Stimulated activated CD4-positive, alpha-beta T cell treated with anti-CD3 and anti-CD28 coated beads, Interleukin-2, amount 100 ng/mL, for 24 hours (primary cell): Measurements from ENCODE around the gene ARHGEF28.

ENCODE experiments used
- DNase-seq, 2 donors: peaks; one replicate each; pipeline ENCODE4 v3.0.0-alpha.2; 2020

Gene ARHGEF28

DNA sequence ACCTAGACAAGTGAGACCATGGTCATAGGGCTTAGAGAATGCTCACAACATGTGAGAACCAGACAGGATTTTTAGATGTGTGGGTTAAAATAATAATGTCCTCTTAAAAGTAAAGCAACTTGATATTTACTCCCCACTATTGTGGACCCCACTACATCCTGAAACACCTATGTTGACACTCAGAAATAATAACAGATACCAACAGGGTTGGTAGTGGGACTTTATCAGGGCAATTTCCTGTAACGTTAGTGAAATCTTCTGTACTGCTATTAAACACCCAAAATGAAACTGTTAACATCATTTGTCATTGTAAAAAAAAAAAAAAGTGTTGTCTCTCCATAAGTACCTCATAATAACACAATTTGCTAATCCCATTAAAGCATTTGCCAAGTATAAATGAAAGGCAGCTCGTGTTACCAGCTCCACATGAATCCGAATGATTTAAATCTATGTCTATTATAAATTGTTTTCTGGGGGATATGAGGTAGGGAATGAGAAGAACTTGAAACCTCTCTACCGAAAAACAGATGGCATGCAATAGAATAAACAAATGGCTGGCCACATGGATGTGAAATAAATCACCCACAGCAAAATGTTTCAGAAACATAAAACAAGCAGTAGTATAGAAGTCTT, 285.9 kb downstream of the ARHGEF28 start:
- no peak for DNase-seq

DNA sequence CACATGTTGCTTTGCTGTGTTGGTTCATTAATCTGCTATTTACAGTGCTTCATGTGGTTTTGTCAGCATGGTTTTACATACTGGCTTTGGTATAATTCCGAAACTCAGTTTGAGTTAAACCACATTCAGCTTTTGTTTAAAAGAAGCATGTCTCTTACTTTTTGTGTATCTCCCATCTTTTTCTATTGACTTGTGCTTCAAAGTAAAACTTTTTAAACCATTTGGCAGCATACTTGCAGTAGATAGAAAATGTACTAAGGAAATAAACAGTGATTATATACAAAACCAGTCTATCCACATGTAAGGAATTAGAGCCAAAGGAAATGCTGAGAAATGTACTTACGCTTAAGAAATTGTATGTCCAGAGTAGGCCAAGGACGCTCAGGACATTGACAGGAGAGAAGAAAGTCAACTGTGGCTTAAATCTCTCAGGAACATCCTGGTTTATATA, 286.9 kb downstream of the ARHGEF28 start:
- DNase-seq, result no peak

DNA sequence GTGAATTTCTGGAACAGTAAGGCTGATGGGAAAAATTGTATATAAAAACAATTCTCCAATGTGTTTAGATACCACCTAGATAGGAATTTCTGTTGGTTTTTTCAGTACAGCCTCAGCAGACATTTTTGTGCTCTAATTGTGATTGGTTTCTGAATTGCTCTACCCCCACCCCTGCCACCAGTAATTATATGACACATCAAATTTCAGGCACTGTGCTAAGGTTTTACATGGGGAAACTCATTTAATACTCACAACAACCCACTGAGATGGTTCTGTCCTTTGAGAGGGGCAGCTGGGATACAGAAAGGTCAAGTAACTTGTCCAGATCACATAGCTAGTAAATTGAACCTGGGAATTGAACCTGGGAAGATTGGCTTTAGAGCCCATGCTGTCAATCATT, 288.0 kb downstream of the ARHGEF28 start:
- DNase-seq, result no peak

DNA sequence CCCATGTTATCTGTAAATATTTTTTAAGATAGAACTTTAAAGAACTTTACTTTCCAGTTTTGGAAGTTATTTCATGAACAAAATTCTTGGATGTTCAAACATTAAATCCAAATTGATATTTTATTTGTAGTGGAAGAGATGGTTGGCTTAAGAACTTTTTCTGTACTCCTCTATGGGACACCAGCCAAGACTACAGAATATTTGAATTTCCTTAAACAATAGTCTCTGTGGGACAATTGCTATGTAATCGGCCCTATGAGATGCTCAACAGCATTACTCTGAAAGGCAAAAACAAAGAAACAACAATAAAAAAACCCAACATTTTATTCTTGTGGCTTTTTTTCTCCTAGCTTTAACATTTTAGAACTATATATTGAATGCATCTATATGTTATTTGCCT, 289.3 kb downstream of the ARHGEF28 start:
- DNase-seq, result no peak

DNA sequence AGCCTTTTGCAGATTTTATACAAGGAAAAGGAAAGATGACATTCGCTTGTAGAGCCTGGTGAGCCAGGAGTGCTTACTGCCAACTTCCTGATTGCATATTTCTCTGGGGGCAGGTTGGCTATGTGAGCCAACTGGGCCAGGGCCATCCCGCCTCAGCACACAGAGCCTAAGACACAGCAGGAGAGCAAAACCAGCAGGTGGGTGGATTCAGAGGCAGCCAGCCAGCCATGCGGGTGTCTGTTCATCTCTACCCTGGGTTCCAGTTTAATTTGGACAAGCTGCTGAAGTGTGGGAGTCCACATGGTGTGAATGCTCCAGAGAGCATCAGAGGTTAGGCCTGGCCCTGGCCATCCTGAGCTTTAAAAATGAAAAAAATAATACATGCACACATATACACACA, 291.4 kb downstream of the ARHGEF28 start:
- DNase-seq, result no peak

DNA sequence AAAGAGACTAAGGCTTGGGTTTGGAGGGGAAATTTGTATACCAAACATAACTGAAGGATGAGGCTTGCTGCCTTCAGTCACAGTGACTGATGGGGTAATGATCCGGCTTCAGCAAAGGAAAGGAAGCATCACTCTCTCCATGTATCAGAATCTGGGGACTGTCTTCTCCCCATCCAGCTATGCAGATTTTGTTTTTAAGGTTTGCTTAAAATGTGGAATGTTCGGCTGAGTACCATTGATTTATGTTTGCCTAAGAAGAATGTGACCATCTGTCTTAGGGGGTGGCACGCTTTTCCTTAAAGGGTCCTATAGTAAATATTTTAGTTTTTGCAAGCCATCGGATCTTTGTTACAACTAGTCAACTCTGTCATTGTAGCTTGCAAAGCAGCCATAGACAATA, 291.9 kb downstream of the ARHGEF28 start:
- DNase-seq, result no peak

DNA sequence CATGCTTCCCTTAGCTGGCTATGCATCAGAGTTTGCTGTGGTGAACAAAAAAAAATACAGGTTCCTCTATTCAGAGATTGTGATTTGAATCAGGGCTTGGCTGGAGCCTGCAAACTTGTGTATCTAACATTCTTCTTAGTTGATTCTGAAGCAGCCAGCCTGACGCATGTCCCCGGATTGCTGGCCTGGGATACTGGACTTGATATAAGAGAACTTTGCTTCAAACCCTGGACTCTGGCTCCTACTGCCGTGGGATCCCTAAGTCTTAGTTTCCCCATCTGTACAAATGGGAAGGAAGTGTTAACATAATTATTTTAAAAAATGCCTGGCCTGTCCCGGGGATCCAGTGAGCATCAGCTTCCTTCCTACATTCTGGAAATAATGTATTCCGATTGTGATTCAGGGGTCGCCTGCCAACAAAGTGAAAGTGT, 292.8 kb downstream of the ARHGEF28 start:
- DNase-seq, result no peak

DNA sequence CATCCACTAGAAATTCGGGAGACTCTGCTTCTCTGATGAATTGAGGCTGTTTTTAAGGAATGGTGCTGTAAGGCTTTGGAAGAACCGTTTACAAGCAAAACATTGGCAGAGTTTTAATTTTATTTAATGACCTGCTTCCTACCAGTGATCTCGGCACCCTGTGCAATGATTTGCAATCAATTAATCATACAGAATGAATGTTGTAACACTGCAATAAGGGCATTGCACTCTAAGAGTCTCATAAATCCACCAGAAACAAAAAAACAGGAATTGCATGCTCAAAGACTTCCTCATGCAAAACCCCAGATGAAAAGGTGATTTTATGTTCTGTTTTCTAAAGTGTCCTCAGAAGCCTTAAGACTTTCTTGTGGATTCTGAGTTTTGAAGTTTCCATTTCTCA, 295.7 kb downstream of the ARHGEF28 start:
- DNase-seq, result no peak

DNA sequence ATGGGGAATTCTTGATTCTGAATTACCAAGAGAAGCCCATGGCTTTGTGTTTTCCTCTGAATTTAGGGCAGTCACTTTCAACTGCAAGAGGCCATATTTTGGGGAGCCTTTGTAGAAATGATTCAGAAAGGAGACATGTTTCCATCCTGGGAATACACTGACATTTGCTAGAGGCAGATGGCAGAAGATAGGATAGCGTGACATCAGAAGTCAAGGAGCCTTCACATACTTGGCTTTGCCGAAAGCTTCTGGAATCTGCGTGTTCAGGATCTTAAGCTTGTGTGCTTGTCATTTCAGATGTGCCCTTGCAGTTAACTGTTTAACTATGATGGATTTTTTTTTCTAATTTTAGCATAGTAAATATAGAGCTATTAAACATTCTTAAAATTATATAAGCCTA, 296.2 kb downstream of the ARHGEF28 start:
- no peak for DNase-seq

DNA sequence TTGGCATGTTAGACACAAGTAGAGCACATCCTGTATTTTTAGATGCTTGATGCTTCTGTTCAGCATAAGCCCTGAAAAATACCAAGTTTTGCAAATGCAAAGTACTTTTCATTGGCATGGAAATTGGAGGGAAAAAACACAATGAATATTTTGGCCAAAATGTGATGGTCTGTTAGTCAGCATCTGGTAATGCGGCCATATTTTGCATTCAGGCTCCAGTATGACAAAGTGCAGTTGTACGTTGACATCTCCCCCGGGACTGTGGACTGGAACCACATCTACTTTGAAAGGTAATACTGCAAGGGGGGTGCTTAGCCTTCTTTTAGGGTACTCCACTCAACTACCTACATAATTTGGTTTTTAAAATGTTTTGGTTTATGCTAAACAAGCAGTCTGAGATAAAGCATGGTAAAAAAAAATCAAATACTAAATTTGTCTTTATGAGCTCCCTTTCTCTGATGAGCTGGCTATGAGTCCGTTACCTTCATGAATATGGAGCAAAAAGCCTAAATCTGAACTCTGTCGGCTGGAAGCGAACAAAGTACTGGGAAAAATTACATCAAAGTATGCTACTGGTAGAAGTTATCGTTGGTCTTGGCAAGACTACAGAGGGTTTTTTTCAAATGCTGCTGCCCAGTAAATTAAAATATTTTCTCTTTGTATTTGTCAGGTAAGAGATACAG, 297.0 kb downstream of the ARHGEF28 start:
- DNase-seq, result no peak

DNA sequence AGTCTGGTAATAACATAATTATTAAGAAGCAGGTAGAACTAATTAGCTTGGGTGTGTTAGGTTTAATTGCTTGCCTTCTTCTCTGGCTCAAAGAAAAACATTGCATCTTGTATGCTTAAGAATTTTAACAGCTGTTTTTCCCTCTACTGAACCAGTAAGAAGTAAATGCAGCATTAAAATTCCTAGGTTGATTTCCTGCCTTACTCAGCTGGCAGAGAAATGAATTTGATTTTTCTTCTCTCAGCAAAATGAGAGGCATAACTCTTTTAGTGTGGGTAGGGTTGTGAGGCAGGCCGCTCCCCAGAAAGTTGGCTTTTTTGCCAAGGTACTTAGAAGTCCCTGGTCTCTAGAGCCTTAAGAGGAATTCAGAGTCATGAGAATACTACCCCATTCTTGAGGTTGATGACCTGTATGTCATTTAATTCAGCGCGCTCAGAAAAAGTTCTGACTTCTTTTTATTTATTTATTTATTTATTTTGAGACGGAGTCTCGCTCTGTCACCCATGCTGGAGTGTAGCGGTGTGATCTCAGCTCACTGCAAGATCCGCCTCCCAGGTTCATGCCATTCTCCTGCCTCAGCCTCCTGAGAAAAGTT, 302.6 kb downstream of the ARHGEF28 start:
- no peak for DNase-seq

DNA sequence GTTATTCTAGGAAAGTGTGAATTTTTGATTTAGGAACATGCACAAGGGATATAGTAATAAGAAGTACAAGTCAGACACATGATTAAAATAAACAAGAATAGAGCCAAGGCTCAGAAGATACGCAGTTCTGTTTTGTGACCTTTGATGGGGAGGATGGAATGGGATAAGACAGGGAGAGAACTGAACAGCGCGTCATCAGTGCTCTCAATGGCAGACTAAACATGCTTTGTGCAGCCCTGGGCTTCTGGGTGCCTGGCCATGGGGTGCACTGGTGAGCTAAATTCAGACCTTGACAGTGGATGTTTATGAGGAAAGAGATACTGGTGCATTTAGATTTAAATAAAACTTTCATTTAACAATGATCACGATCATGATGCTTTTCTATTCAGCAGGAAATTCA, 309.7 kb downstream of the ARHGEF28 start:
- no peak for DNase-seq

DNA sequence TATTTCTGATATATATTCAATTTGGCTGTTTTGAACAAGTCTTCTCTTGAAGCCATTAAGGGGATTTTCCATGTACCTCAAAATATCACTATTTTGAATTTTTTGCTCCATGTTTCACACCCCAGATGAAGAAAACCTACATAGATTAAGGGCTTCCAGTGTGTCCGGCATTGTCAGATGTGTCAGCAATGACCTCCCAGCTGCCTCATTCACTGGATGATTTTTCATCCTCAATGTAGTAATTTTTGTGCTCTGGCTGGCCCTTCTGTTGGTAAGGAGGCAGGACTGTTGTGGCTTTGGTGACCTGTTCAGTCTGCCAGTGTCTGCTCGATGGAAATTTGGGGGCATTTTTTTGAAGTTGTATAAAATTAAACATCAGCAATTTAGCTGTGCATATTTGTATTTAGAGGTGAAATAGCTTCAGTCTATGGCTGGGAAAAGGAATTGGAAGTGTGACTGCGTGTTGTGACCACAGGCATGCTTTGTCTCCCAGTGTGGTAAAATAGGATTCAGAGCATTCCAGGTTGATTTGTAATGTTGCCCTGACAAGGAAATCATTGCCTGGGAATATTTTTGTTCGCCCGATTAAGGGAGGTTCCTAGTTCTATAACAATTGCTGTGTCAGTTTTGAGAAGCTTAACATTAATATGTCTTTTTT, 312.4 kb downstream of the ARHGEF28 start:
- DNase-seq, result no peak

DNA sequence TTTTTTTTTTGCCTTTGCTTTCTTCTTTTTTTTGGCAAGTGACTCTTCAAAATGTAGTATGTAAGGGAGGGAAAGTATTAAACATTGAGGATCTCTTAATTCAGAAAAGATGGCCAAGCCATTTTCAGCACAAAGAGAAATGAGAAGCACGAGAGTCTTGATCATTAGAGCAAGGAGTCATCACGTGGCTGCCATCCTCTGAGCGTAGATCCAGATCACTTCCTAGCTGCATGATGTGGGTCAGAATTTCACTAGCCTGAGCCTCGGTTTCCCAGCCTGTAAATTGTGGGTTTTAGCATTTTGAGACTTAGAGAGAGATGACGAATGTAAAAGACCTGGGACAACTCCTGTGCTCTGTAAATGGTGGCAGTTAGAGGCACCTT, 312.9 kb downstream of the ARHGEF28 start:
- DNase-seq, result no peak

DNA sequence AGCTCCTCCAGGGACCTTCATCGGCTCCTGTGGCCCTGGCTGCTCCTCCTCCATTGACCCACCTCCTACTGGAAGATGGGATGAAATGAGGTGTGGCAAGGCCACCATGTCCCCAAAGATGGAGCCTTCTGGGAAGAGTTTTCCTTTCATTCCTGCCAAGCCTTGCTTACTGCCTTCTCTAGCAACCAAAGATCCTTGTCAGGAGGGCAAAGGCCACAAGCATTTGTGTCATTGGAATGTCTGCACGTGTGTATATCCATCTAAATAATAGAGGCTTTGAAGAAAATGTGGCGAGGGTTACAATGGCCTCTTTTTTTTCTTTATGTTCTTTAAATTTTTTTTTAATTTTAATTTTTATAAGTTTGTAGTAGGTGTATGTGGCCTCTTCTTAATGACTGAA, 313.6 kb downstream of the ARHGEF28 start:
- no peak for DNase-seq

DNA sequence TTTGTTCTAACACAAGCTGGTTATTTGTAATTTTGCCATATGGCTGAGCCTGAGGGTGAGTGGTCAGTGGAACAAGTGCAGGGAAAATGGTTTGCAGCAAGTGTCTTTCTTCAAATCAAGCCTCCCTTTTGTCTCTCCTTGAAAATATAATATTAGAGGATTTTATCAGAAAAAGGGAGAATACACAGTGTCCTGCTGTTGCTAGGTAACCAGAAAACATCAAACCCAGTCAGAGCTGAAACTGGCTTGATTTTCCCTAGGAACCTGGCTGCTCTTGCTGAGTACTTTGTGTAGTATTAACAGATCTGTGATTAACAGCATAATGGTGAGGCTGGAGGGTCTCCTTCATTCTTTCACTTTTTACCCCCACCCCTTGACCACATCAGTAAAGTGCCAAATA, 314.0 kb downstream of the ARHGEF28 start:
- DNase-seq, result no peak

DNA sequence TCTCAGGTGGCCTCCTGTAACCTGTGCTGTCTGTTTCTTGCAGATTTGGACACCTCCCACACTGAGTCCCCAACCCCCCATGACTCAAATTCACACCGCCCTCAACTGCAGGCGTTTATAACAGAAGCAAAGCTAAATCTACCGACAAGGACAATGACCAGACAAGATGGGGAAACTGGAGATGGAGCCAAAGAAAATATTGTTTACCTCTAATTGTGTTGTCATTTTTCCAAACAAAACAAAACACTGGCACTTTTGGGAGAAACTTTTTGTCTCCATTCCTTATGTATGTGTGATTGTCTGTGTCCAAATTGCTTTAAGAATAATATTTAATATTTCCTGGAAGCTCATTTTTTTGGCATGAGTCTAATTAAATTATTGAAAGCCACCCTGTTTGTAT, 314.8 kb downstream of the ARHGEF28 start:
- DNase-seq, result no peak

DNA sequence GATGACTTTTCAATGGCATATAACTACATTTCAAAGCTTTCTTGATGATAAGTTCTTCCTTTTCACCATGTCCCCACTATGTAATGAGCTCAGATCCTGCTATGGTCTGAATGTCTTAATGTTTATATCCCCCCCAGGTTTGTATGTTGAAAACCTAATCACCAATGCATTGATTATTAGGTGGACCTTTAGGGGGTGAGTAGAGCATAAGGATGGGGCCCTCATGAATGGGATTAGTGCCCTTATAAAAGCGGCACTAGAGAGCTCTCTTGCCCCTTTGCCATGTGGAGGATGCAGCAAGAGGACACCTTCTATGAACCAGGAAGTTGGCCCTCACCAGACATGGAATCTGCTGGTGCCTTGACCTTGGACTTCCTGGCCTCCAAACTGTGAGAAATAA, 316.8 kb downstream of the ARHGEF28 start:
- no peak for DNase-seq

DNA sequence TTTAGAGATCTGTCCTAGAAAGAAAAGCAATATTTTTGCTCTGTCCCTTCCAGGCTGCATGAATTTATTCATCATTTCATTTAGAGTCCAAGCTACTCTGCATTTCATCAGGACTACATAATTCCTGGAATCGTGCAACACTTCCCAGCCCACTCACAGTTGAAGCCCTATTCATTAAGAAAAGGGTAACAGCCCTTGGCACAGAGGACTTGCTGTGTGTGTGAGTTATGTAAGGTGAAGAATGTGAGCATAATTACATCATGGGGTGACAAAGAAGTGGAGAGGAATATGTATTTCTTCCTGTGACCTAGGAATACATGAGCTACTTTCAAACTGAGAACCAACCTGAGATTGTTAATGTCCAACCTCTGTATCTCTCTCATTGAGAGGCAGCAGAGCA, 317.4 kb downstream of the ARHGEF28 start:
- no peak for DNase-seq

DNA sequence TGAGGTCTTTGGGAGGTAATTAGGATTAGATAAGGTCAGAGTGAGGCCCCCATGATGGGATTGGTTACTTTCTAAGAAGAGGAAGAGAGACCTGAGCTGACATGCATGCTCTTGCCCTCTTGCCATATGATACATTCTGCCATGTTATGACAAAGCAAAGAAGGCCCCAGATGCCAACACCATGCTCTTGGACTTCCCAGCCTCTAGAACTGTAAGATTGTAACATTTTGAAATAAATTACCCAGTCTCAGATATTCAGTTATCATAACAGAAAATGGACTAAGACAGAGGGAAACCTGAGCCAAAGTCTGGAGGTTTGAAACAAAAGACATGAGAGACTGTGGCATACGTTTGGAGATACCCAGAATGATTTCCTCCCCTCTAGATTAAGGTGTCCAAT, 318.6 kb downstream of the ARHGEF28 start:
- no peak for DNase-seq

DNA sequence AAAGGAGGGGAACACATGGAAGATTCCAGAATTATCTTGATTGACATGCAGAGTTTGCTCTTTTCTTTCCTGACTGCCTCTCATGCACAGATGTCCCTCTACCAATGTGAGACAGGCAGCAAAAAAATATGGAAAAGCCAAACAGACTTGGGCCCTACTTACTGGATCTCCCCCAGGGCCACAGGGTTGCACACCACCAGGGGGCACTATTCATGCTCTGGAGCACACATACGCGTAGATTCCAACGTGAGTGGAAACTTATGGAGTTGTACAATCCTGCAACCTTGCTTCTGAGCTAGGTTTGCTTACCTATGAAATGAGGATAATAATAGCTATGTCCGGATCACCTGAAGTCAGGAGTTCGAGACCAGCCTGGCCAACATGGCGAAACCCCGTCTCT, 319.5 kb downstream of the ARHGEF28 start:
- DNase-seq, result peak; percentile 33 to 38

DNA sequence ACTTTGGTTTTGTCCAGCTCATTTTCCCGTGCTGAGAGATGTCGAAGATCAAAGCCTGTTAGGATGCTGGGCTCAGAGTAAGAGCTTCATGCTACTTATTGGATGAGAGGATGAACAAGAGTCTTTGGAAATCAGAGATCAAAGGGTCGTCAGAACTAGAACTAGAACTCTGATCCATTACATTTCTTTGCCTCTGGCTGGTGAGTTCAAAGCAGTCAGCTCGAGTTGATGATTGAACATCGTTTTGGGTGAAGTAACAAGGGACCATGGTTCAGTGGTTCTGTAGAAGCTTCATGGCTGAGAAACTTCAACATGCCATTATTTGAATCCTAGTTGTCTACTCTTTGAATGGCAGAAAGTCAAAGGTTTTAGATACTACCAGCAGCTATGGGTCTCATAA, 320.3 kb downstream of the ARHGEF28 start:
- no peak for DNase-seq

DNA sequence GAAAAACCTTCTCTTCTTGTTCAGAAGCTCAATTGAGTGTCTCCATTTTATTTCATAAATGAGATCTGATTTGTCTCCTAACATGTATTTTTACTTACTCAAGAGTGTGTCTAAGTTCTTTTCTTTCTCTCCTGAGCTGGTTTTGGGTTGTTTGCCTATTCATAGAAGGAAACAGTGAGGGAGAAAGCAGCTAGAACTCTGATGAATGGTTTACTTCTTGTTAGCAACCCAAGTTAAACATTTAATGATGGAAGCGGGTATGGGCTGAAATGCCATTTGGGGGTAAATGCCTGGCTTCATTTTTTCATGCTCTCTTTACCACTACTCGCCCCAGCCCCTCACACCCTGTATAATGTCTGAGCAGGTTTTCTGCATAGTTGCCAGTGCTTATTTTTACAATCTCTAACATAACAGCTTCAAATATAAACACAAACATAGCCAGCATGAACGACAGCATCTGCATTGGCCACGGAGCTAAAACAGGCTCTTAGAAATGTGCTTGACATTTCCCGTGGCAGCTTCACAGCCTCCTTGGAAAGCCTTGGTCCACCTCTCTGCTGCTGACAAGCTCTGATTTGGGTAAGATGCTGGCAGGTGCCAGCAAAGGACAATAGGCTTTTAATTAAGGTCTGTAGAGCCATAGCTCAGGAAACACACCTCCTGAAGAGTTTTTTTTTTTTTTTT, 321.1 kb downstream of the ARHGEF28 start:
- DNase-seq, result no peak
